HFFc6 (cell line): Measurements from ENCODE around the gene GATA6. TPM values are rescaled to one million over a fixed set of nuclear protein-coding genes. Genes with fewer than 3 reads are reported as not detected.
A peak's percentile ranks its signal among the peaks of the same experiment; 100 is the strongest.
"Not testable (repeated sequence)": the region's sequence is repeated elsewhere in the genome, so short reads cannot be mapped to it uniquely, and the experiment has no call there.

ENCODE experiments used
- DNase-seq: peaks from one replicate; pipeline ENCODE4 v3.0.0-alpha.2; 2018
- H3K27ac Mint-ChIP-seq: 2 replicates; pipeline ENCODE4 v1.8.0; 2020; ENCODE audit warnings: mild to moderate bottlenecking, mixed read lengths
- H3K27me3 Mint-ChIP-seq: 2 replicates; pipeline ENCODE4 v1.8.0; 2021; ENCODE audit warnings: mild to moderate bottlenecking, moderate library complexity, mixed read lengths; ENCODE audit not compliant: insufficient read depth
- H3K36me3 Mint-ChIP-seq: 2 replicates; pipeline ENCODE4 v1.8.0; 2021; ENCODE audit warnings: low read depth, mixed read lengths
- H3K4me1 Mint-ChIP-seq: 2 replicates; pipeline ENCODE4 v1.8.0; 2020; ENCODE audit warnings: low read depth, mixed read lengths
- H3K4me3 Mint-ChIP-seq: 2 replicates; pipeline ENCODE4 v1.8.0; 2020; ENCODE audit warnings: mild to moderate bottlenecking, moderate library complexity, mixed read lengths
- H3K9me3 Mint-ChIP-seq: 2 replicates; pipeline ENCODE4 v1.8.0; 2020; ENCODE audit warnings: mild to moderate bottlenecking, mixed read lengths
- total RNA-seq, 6 experiments: library from RNA; stranded (reverse); fragmentation: NEBNext Ultra II Directional; extraction: Animal tissue kit (Norgen Biotek cat#: 25700); gene quantifications; 2 replicates in 1 of 6; 3 replicates in 5 of 6; pipeline ENCODE4 v1.2.3, GENCODE V29; 2021
- TF ChIP-seq, protein P1 (sequence below): fragments of 200-600 bp; sonication (generic); IDR thresholded peaks from 2 replicates; pipeline ENCODE4 v1.5.0; 2021; ENCODE audit warnings: antibody characterized with exemption, mild to moderate bottlenecking

Gene GATA6
- total RNA-seq, 6 experiments from 2014 or later: 0.28 to 1.8 (median 1.5) TPM

DNA sequence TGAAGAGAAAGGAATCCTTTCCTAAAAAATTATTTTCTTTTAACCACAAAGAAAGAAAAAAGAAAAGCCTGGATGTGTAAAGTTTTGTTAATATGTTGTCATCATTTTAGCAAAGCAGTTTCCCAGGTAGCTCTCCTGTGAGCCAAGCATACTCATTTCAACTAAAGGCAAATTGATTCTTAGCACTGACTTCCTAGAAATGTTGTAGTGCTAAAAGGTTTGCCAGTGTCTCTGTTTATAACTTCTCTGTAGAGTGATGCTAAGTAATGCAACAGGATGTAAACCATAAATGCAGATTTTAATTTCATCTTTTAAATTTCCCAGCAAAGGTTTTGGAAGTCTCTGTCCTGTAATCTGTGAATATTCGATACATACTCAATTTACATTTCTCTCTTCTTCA is 10.2 kb downstream of the GATA6 start:
- TF ChIP-seq, protein P1, sequence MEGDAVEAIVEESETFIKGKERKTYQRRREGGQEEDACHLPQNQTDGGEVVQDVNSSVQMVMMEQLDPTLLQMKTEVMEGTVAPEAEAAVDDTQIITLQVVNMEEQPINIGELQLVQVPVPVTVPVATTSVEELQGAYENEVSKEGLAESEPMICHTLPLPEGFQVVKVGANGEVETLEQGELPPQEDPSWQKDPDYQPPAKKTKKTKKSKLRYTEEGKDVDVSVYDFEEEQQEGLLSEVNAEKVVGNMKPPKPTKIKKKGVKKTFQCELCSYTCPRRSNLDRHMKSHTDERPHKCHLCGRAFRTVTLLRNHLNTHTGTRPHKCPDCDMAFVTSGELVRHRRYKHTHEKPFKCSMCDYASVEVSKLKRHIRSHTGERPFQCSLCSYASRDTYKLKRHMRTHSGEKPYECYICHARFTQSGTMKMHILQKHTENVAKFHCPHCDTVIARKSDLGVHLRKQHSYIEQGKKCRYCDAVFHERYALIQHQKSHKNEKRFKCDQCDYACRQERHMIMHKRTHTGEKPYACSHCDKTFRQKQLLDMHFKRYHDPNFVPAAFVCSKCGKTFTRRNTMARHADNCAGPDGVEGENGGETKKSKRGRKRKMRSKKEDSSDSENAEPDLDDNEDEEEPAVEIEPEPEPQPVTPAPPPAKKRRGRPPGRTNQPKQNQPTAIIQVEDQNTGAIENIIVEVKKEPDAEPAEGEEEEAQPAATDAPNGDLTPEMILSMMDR: no peak
- DNase-seq: no peak
- H3K9me3 Mint-ChIP-seq: no peaks in the 10 kb centered on the region
- peaks cover 14% of the 10 kb centered on the region for H3K27me3 Mint-ChIP-seq
- H3K4me1 Mint-ChIP-seq: peaks cover 5% of the 10 kb centered on the region
- no peaks in the 10 kb centered on the region for H3K36me3 Mint-ChIP-seq
- H3K4me3 Mint-ChIP-seq: no peak overlapping the region
- no peak overlapping the region for H3K27ac Mint-ChIP-seq

DNA sequence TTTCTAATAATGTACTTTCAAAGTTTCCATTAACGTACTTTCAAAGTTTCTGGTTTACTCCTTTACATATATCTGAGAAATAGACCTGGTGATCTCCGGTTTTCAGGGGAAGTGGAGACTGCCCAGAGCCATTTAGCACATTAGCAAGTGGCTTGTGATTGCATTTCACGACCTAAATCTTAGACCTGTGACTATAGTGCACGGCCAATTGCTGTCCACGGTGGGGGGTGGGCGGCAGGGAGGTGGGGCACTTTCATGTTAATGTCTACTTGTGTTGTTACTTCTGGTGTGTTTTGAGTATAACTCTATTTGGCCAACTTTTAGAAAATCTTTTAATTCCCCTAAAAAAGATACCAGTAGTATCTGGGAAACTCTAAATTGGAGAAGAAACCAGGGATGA is 11.3 kb downstream of the GATA6 start:
- Mint-ChIP-seq H3K27me3 (peaks cover 17% of the 10 kb centered on the region), H3K4me1 (peaks cover 5% of the 10 kb centered on the region), H3K36me3 (no peaks in the 10 kb centered on the region), H3K27ac (no peak overlapping the region), H3K9me3 (no peaks in the 10 kb centered on the region), H3K4me3 (no peak overlapping the region)
- TF ChIP-seq, protein P1: no peak
- no peak for DNase-seq

DNA sequence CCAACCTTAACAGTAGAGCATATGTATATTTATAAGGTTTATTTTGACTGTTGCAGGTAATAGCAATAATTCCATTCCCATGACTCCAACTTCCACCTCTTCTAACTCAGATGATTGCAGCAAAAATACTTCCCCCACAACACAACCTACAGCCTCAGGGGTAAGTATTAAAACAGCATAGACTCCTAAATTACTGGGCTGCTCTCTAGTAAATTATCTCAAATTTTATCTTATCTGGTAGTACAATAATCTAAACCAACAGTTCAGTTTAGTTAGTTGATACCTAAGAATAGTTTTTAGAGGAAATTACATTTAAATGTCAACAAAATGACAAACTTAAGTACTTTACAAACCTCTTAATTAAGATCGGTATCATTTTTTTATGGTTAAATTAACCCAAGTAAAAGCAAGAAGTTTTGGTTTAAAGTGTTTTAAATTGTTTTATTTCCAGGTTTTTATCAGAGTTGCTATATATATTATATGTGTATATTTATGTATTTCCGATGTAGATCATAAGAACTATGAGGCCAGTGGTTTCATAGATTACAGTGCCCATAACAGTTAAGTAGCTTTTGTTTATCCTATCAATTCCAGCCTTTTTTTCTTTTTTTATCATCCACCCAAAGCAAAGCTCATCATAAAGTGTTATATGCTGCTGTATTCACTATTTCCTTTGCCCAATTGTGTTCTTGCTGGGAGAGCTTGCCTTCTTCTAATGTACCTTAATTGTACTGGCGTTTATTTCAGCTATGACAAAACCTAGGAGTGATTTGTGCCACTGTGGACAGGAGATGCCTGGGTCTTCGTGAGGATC is 13.7 kb downstream of the GATA6 start:
- TF ChIP-seq, protein P1: no peak
- H3K27me3 Mint-ChIP-seq: peaks cover 16% of the 10 kb centered on the region
- H3K9me3 Mint-ChIP-seq: no peaks in the 10 kb centered on the region
- no peak overlapping the region for H3K27ac Mint-ChIP-seq
- no peaks in the 10 kb centered on the region for H3K36me3 Mint-ChIP-seq
- no peak overlapping the region for H3K4me3 Mint-ChIP-seq
- no peak for DNase-seq
- peaks cover 16% of the 10 kb centered on the region; the same call in 1 of the 2 replicates for H3K4me1 Mint-ChIP-seq

DNA sequence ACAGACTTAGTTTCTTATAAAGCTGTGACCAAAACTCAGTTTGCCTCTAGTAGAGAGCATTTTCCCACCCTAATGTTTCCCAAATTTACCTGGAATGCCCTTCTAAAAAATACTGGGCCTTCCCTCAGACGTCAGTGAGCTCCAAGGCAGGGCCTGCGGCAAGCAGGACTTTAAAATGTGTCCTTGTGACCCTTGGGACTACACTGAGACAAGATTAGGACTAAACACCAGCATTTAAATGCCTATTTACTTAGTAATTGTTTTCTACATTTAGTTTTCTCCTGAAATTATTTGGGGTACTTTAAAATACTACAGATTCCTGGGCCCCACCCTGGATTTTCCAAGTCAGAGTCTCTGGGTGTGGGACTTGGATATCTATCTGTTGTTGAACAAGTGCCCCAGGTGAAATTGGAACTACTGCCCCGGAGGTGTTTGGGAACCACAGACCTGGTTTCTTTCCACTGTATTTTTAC is 14.3 kb downstream of the GATA6 start:
- Mint-ChIP-seq H3K27me3 (peaks cover 19% of the 10 kb centered on the region), H3K9me3 (no peaks in the 10 kb centered on the region), H3K27ac (no peak overlapping the region), H3K4me3 (no peak overlapping the region), H3K36me3 (no peaks in the 10 kb centered on the region), H3K4me1 (peaks cover 16% of the 10 kb centered on the region; the same call in 1 of the 2 replicates)
- no peak for DNase-seq
- TF ChIP-seq, protein P1: no peak

DNA sequence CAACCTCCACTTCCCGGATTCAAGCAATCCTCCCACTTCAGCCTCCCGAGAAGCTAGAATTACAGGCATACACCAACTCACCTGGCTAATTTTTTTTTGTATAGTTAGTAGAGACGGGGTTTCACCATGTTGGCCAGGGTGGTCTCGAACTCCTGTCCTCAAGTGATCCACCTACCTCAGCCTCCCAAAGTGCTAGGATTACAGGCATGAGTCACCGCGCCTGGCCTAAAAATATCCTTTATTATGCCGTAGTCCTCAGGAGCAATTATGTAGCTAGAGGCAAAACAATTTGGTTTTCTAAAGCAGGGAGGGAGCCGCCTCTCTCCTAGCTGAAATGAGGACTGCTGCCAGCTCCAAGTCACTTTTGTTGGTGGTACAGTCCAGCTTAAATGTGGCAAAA is 15.2 kb downstream of the GATA6 start:
- not testable (repeated sequence) for H3K9me3 Mint-ChIP-seq, DNase-seq, H3K4me3 Mint-ChIP-seq, H3K27ac Mint-ChIP-seq, H3K36me3 Mint-ChIP-seq
- peaks cover 16% of the 10 kb centered on the region for H3K27me3 Mint-ChIP-seq
- peaks cover 16% of the 10 kb centered on the region; the same call in 1 of the 2 replicates for H3K4me1 Mint-ChIP-seq

DNA sequence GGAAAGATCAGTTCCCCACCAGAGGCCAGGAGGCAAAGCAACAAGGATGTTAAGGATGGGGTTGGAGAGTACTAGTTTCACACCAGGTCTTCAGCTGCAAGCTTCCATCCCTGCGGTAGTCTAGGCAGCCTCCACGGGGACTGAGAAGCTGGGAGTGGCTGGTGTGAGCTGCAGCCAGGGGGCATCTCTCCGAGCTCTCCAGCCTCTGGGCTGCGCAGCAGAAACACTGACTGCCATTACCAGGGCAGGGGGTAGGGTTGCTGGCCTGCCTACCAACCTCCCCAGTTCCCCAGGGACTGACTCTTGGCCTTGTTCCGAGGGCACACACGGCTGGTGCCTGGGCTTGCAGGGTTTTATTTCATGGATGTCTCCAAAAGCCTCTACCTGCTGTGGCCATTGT is 15.9 kb downstream of the GATA6 start:
- H3K27me3 Mint-ChIP-seq: peaks cover 12% of the 10 kb centered on the region
- TF ChIP-seq, protein P1: peak; percentile 14; the same call in 1 of the 2 replicates
- no peak for DNase-seq
- peaks cover 18% of the 10 kb centered on the region for H3K4me1 Mint-ChIP-seq
- no peak overlapping the region for H3K27ac Mint-ChIP-seq
- H3K9me3 Mint-ChIP-seq: no peaks in the 10 kb centered on the region
- H3K36me3 Mint-ChIP-seq: no peaks in the 10 kb centered on the region
- no peak overlapping the region for H3K4me3 Mint-ChIP-seq
